NCI-H2227 treated with DMSO at 0.1 percent for 48 hours (cell line): ENCODE measurements around the gene PLAAT4.
"Not testable (repeated sequence)": the region's sequence is repeated elsewhere in the genome, so short reads cannot be mapped to it uniquely, and the experiment has no call there.

Experiments
- DNase-seq: peaks from one replicate; lab custom pipeline; 2025; lab: John Stamatoyannopoulos, UW

PLAAT4 gene

DNA sequence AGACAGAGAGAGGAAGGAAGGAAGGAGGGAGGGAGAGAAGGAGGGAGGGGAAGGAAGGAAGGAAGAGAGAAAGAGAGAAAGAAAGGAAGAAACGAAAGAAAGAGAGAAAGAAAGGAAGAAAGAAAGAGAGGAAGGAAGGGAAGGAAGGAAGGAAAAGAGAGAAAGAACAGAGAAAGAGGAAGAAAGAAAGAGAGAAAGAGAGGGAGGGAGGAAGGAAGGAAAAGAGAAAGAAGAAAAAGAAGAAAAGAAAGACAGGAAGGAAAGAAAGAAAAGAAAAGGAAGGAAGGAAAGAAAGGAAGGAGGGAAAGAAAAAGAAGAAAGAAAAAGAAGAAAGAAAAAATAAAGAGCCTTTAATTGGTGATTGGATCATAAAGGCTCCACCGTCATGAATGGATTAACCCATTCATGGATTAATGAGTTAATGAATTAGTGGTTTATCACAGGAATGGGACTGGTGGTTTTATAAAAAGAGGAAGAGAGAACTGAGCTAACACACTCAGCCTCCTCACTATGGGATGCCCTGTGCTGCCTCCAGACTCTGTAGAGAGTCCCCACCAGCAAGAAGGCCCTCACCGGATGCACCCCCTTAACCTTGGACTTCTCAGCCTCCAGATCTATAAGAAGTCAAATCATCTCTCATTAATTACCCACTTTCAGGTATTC, 35.5 kb downstream of the PLAAT4 start:
- no peak for DNase-seq

DNA sequence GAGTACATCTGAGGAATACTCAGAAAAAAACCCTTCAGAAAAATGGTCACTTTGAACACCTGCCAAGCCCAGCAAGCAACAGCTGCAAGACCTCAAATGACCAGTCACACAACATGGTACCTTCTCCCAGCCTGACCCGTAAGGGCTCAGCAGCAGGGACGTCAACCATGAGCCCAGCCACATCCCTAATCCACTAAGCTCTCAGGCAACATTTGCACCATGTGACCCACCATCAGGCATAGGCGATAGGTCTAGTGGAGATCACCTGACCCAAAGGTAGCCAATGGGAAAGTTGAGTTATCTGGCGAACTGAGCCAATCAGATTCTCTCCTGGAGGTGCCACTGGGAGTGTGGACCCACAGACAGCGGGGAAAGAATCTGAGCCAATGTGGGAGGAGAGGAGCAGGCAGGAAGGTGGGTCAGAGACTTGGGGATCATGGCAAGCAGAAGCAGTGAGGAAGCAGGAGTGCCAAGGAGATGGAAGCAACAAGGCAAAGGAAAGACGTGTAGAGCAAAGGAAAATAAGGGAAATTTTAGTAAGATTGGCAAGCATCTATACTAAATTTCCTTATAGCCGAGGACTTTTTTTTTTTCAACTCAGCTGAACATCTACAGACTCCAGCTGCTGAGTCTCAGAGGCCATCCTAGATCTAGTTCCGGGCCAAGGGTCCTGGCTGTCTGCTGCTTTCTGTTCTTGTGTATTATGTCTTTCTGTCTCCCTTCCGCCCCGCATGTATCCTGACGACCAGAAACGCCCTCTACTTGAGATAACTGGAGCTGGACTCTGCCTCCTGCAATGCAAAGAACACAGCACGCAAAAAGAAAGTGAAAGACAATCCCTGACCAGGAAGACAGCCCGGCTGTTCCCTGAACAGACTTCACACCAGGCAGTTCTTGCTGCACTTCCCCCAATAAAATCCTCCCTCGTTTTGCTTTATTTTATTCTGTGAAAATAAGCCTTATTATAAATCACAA, 37.6 kb downstream of the PLAAT4 start:
- DNase-seq = peak; percentile 69

DNA sequence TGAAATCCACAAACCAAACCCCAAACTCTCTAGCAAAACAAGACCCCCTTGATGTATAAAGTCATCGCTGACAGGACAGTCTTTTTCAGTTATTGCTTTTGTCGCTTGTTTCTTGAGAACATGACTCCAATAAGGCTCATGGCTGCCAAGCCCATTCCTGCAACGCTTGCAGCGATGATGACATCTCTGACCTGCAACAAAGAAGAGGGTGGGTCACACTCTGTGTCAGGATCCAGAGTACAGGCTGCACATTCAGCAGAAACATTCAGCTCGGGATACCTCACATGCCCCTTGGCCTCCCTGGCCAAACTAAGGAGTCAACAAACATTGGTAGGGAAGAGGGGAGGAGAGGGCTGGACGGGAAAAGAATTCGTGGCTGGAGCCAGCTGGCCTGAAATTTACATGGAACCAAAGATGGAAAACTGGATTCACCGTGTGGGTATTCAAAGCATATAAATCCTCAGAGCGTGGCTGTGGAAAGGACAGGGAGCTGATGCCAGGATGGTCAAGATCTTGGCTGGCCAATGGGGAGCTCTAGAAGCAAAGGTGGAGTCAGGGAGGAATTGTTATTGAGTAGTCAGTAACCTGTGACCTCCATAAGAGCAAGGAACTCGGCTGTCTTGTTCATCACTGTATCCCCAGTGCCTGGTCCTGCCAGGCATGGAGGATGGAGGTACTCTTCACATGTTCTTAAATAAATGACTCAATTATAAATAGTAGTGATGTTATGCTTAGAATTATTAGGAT, 38.4 kb downstream of the PLAAT4 start:
- DNase-seq = peak; percentile 29

DNA sequence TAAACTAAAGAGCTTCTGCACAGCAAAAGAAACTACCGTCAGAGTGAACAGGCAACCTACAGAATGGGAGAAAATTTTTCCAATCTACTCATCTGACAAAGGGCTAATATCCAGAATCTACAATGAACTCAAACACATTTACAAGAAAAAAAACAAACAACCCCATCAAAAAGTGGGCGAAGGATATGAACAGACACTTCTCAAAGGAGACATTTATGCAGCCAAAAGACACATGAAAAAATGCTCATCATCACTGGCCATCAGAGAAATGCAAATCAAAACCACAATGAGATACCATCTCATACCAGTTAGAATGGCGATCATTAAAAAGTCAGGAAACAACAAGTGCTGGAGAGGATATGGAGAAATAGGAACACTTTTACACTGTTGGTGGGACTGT, 42.3 kb downstream of the PLAAT4 start:
- not testable (repeated sequence) for DNase-seq

DNA sequence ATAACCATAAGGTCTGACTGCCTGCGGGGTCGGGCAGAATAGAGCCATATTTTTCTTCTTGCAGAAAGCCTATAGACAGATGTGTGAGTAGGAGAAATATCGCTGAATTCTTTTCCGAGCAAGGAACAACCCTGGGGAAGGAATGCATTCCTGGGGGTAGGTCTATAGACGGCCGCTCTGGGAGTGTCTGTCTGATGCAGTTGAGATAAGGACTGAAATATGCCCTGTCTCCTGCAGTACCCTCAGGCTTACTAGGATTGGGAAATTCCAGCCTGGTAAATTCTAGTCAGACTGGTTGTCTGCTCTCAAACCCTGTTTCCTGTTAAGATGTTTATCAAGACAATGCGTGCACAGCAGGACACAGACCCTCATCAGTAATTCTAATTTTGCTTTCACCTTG, 44.6 kb downstream of the PLAAT4 start:
- DNase-seq = not testable (repeated sequence)

DNA sequence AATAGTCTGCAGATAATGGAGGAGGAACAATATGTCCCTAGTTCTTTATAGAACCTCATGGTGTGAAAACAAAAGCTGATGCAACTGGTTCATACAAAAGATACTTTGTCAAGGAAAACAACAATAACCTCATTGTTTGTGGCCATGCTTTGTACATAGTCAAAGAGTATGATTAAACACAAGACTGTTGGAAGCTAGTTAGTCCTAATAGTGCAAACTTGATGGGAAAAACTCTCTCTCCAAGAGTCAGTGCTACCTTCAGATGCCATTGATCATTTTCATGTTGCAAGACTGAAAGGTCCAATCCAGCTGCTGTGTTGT, 46.7 kb downstream of the PLAAT4 start:
- DNase-seq = no peak

DNA sequence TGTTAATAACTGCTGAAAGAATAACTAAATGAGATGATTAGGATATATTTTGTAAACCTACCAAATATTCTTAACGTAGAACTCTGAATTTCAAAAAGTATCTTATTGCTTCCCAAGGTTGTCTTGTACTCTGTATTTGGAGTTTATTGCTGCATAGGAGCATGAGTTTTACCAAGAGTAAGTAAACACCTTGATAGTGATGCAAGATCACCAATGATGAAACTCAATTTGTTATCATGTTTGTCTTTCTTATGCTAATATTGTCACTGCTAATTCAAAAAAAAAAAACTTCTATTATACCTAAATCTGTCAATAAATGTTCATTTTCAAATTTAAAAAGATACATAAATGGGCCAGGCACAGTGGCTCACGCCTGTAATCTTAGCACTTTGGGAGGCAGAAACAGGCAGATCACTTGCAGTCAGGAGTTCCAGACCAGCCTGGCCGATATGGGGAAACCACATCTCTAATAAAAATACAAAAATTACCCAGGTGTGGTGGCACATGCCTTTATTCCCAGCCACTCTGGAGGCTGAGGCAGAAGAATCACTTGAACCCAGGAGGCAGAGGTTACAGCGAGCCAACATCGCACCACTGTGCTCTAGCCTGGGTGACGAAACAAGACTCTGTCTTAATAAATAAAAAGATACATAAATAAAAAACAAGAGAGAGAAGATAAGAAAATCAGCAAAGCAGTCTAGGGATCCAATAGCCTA, 50.0 kb downstream of the PLAAT4 start:
- no peak for DNase-seq

DNA sequence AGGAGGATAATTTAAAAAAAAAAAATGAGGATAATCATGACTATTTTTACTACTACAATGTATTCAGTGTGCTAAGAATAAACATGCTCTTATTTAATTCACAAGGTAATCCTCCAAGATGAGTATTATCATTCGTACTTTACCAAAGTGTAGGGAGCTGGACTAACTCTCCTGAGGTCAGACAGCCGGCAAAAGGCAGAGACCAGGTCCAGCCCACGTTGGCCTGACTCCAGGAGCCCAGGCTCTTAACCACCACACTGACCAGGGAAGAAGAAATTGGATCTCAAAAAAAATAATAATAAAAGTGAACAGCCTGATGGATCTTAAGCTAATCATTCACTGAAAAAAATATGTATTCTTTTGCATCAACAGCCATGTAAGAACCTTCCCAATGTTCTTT, 52.4 kb downstream of the PLAAT4 start:
- DNase-seq = no peak

DNA sequence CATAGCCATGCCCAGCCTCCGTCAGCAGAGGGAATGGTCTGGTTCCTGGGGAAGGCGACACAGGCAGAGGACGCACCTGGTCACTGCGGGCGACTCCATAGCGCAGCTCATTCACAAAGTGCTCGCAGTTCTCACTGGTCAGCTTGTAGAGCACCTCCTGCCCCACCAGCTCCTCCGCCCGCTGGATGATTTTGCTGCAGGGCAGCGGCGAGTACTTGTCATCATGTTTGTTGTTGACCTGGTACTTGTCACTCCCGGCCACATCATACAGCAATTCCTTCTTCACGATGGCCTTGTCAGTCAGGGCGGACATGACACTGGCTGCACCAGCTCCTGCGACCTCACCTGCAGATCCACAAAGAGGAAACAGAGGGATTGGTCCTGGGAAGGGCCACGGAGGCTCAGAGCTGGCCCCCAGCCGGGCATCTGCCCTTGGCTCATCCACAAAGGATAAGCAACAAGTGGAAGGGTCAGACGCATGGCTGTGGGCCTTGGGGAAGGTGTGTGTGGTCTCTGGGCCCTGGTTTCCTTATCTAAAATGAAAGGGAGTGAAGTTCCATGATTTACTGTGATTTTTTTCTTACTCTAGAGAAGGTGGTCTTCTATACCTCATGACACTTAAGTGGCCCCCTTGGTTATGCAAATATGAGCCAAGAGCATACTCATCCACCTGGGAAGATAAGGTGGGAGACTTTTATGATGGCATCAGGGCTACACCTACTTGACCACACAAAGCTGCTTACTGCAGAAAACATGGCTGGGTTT, 53.6 kb downstream of the PLAAT4 start:
- no peak for DNase-seq

DNA sequence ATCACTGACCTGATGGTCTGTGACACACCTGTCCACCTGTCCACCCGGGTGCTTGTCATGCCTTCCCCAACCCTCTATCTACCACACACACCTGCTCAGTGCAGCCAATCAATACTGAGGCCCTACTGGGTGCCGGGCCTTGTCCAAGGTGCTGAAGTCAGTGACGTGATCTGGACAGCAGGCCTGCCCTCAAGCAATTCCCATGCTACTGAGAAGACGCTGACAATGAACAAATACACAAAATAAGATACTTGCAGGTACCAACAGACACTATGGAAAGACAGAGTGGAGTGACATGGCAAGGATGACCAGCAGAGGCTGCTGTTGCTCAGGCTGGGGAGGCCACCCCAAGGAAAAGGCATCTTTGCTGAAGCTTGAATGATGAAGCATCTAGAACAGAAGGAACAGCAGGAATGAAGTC, 56.4 kb downstream of the PLAAT4 start:
- peak; percentile 7 for DNase-seq

DNA sequence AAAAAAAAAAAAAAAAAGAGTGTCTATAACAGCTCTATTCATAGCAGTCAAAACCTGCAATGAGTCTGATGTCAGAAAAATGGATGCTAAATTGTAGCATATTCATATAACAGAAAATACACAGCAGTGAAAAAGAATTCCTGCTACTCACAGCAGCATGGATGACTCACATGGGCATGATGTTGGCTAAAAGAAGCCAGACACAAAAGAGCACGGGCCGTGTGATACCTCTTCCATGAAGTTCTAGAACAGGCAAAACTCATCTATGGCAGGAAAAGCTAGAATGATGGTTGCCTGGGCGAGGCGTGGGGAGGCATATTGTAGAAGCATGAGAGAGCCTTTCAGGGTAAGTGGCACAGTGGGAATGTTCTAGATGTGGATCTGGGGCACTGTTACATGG, 58.7 kb downstream of the PLAAT4 start:
- DNase-seq = no peak
